Breast epithelium (tissue), 4 donors: ENCODE results near the gene IER5. TPM values are rescaled to one million over a fixed set of nuclear protein-coding genes. Genes with fewer than 3 reads are reported as not detected.

ENCODE experiments used
- DNase-seq, 2 donors: peaks; one replicate each; pipeline ENCODE4 v3.0.0-alpha.2; 2019; ENCODE audit warnings: low spot score in 2 of 2
- H3K27ac ChIP-seq, 2 donors: fragments of 200-600 bp; sonication (generic) in 1 of 2; one replicate each; pipeline ENCODE4 v1.5.1; 2016 to 2019; ENCODE audit warnings: mild to moderate bottlenecking in 1 of 2
- H3K27me3 ChIP-seq, 2 donors: fragments of 200-600 bp; sonication (generic) in 1 of 2; one replicate each; pipeline versions ENCODE4 v1.5.1 to v1.6.0; 2017 to 2019; ENCODE audit warnings: control low read depth in 1 of 2, mild to moderate bottlenecking in 1 of 2
- H3K36me3 ChIP-seq: fragments of 200-600 bp; one replicate; pipeline ENCODE4 v1.5.1; 2019
- H3K4me1 ChIP-seq, 2 donors: fragments of 200-600 bp; sonication (generic); one replicate each; pipeline ENCODE4 v1.5.1; 2016 to 2019; ENCODE audit warnings: control low read depth in 1 of 2
- H3K4me3 ChIP-seq, 3 donors: fragments of 200-600 bp; sonication (generic); 1 replicate in 2 of 3; 2 replicates in 1 of 3; pipeline ENCODE4 v1.5.1; 2016 to 2019; ENCODE audit warnings: mild to moderate bottlenecking in 3 of 3, moderate library complexity in 2 of 3
- H3K9me3 ChIP-seq, 2 donors: fragments of 200-600 bp; sonication (generic) in 1 of 2; one replicate each; pipeline ENCODE4 v1.5.1; 2016 to 2019; ENCODE audit warnings: control low read depth in 1 of 2
- CTCF ChIP-seq, 3 donors: fragments of 450-650 bp; IDR thresholded peaks; one replicate each; pipeline ENCODE4 v1.5.1; 2016 to 2017; ENCODE audit warnings: antibody characterized with exemption in 3 of 3, mild to moderate bottlenecking in 3 of 3, moderate library complexity in 3 of 3
- POLR2A ChIP-seq: fragments of 450-650 bp; IDR thresholded peaks from one replicate; pipeline ENCODE4 v1.6.1; 2016; ENCODE audit warnings: antibody characterized with exemption, mild to moderate bottlenecking, moderate library complexity
- POLR2AphosphoS5 ChIP-seq, 3 donors: sonication (generic); formaldehyde crosslinking; IDR thresholded peaks; one replicate each; pipeline ENCODE4 v1.6.1; 2017; ENCODE audit warnings: antibody characterized with exemption in 3 of 3
- intact Hi-C: fragments of 100-400 bp; cut with DNase I; formaldehyde crosslinking; loops from one replicate; pipeline ENCODE4 v1.15.1; 2023; ENCODE audit warnings: low total_unique reads
- total RNA-seq, 3 donors: library from RNA; depleted of rRNA; stranded (reverse); fragments of >200 nt; gene quantifications; one replicate each; pipeline ENCODE4 v1.1.0, GENCODE V29; 2016

IER5 gene
- total RNA-seq, 3 donors from 2014 or later: 6.9 to 19.7 (median 18.1) TPM

DNA sequence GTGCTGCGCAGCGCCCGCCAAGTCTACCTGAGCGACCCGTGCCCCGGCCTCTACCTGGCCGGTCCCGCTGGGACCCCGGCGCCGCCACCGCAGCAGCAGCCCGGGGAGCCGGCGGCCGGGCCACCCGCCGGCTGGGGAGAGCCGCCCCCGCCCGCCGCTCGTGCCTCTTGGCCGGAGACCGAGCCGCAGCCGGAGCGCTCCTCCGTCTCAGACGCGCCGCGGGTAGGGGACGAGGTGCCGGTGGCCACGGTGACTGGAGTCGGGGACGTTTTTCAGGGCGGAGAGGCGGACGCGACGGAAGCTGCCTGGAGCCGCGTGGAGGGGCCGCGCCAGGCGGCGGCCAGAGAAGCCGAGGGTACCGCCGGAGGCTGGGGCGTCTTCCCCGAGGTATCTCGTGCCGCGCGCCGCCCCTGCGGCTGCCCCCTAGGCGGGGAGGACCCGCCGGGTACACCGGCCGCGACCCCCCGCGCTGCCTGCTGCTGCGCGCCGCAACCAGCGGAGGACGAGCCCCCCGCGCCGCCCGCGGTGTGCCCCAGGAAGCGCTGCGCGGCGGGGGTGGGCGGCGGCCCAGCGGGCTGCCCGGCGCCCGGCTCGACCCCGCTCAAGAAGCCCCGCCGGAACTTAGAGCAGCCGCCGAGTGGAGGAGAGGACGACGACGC lies 646 bp downstream of the IER5 start:
- no peak for DNase-seq

DNA sequence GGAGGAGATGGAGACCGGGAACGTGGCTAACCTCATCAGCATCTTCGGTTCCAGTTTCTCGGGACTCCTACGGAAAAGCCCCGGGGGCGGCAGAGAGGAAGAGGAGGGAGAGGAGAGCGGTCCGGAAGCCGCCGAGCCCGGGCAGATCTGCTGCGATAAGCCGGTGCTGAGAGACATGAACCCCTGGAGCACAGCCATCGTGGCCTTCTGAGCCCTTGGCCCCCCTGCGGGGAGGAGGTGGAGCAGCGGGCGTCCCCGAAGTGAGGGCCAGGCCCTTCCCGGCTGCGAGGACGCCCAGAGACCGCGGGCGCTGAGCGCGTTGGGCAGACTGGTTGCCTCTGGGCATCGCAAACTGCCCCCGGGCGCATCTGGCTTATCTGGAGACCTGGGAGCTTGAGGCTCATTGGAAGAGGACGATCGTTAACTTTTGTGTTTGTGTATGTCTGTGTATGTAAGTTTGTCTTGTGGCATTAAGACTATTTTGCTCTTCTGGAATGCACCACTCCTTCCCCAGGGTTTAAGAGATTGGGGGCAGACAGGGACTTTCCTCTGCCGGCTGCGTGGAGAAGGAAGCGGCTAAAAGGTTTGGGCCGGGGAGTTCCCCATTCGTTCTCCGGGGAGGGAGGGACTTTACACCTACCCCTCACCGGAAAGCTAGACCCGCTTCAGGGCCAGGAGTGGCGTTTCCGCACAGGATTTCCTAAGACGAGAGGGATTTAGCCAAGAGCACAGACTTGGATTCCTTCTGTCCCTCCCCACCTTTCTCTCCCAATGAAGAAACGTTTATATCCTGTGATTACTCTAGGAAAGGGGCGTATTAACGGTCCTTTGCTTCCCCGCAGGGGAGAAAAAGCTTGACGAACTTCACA lies 1.4 kb downstream of the IER5 start:
- Histone ChIP-seq H3K4me3 (peak overlapping the region; percentile 85 to 87 (median 86)), H3K27me3 (no peaks in the 10 kb centered on the region), H3K36me3 (no peaks in the 10 kb centered on the region), H3K9me3 (no peaks in the 10 kb centered on the region), H3K4me1 (peaks cover 0 to 9% of the 10 kb centered on the region in 2 donors), H3K27ac (peak overlapping the region; percentile 92 to 96)
- intact Hi-C loops: loop anchor here (2.0 to 10.0 kb wide), 2 partner anchors 53 to 55 kb away; partner anchors contain the start of gene MR1
- peak; percentile 66 to 70 for DNase-seq
- TF ChIP-seq CTCF (IDR thresholded peaks at IDR 0.05) (peak; percentile 22 to 32 (median 28)), POLR2A (peak; percentile 31), POLR2AphosphoS5 (IDR thresholded peaks at IDR 0.05) (peak; percentile 66 to 76 (median 71))

More for the DNA sequence above, 646 bp downstream of the IER5 start:
- Histone ChIP-seq H3K36me3 (no peaks in the 10 kb centered on the region), H3K4me3 (peak overlapping the region; percentile 85 to 87 (median 86)), H3K4me1 (peaks cover 0 to 9% of the 10 kb centered on the region in 2 donors), H3K27me3 (no peaks in the 10 kb centered on the region), H3K9me3 (no peaks in the 10 kb centered on the region), H3K27ac (peak overlapping the region; percentile 92 to 96)
- TF ChIP-seq POLR2A: no peak
- no peak for TF ChIP-seq CTCF (IDR thresholded peaks at IDR 0.05)
- TF ChIP-seq POLR2AphosphoS5 (IDR thresholded peaks at IDR 0.05): no peak
- intact Hi-C loops: loop anchor here (2.0 to 10.0 kb wide), 2 partner anchors 54 kb away; partner anchors contain the start of gene MR1

DNA sequence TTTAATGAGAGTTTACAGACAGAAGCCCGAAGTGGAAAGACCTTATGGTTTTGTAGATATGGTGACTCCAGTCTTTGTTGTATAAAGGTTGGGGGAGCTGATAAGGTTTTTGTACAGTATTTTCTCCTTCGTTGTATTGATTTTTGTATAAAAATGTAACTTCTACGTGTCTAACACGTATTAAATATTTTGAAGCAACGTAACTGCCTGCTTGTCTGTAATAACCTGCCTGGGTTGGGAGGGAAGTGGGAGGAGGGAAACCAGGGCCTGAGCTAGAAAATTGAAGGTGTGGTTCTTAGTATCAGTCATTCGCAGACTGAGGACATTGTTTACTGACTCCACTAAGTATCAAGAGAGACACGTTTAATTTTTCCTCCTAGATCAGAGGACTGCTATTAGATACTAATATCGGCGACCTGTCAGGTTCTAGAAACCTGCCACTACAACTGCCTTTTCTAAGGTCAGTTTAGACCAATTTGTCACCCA lies 2.2 kb downstream of the IER5 start:
- H3K9me3 ChIP-seq: no peaks in the 10 kb centered on the region
- H3K27ac ChIP-seq: peak overlapping the region; percentile 92 to 96
- peaks cover 0 to 14% of the 10 kb centered on the region in 2 donors for H3K4me1 ChIP-seq
- DNase-seq: no peak
- intact Hi-C loops: no loop called here
- no peaks in the 10 kb centered on the region for H3K27me3 ChIP-seq
- TF ChIP-seq POLR2AphosphoS5 (IDR thresholded peaks at IDR 0.05) (no peak), POLR2A (no peak), CTCF (IDR thresholded peaks at IDR 0.05) (no peak)
- no peaks in the 10 kb centered on the region for H3K36me3 ChIP-seq
- peak overlapping the region; percentile 85 to 87 (median 86) for H3K4me3 ChIP-seq

- no peak for DNase-seq
- H3K4me1 ChIP-seq: peaks cover 0 to 14% of the 10 kb centered on the region in 2 donors
- H3K36me3 ChIP-seq: no peaks in the 10 kb centered on the region
- no peaks in the 10 kb centered on the region for H3K9me3 ChIP-seq
- no peaks in the 10 kb centered on the region for H3K27me3 ChIP-seq
- peak overlapping the region in 1 of 2 donors; percentile 96 for H3K27ac ChIP-seq
- intact Hi-C loops: no loop called here
- peak overlapping the region; percentile 85 to 87 (median 86) for H3K4me3 ChIP-seq
- TF ChIP-seq CTCF (IDR thresholded peaks at IDR 0.05) (no peak), POLR2AphosphoS5 (IDR thresholded peaks at IDR 0.05) (no peak), POLR2A (no peak)
These were observed 3.0 kb downstream of the IER5 start for GRCh38 chr1:181091309-181092040.
